Pancreas (tissue), 10 donors: ENCODE results near the gene PAX5. TPM values are rescaled to one million over a fixed set of nuclear protein-coding genes. Genes with fewer than 3 reads are reported as not detected.

Experiments used
- ATAC-seq, 4 donors: fragments of 200-7000 bp; cut with Tn5 transposase; one replicate each; pipeline versions ENCODE4 v1.8.0 to v1.9.1; 2020; ENCODE audit warnings: mild to moderate bottlenecking in 4 of 4, moderate library complexity in 4 of 4
- DNase-seq, 6 donors: peaks; one replicate each; pipeline ENCODE4 v3.0.0-alpha.2; 2020
- FAIRE-seq: peaks from 2 replicates; lab custom pipeline; 2012; peaks lifted over from hg19 to GRCh38; lab: Jason Lieb, UNC
- H3K27ac ChIP-seq, 4 donors: fragments of 200-600 bp; sonication (generic); 1 replicate in 3 of 4; 2 replicates in 1 of 4; pipeline versions ENCODE4 v1.5.0 to v1.8.0; 2020
- H3K27me3 ChIP-seq, 4 donors: fragments of 200-600 bp; one replicate each; pipeline ENCODE4 v1.8.0; 2021
- H3K36me3 ChIP-seq, 3 donors: fragments of 200-600 bp; sonication (generic) in 1 of 3; one replicate each; pipeline versions ENCODE4 v1.5.0 to v1.8.0; 2020 to 2021
- H3K4me1 ChIP-seq, 3 donors: fragments of 200-600 bp; one replicate each; pipeline ENCODE4 v1.8.0; 2021
- H3K4me3 ChIP-seq, 4 donors: fragments of 200-600 bp; sonication (generic) in 2 of 4; one replicate each; pipeline versions ENCODE4 v1.5.0 to v1.8.0; 2020 to 2021
- H3K9me3 ChIP-seq, 4 donors: fragments of 200-600 bp; one replicate each; pipeline ENCODE4 v1.8.0; 2021
- WGBS, 2 donors: extraction: QIAGEN DNeasy Blood & Tissue Kit; methylation state at CpG; one replicate each; pipeline ENCODE4 v1.1.7; 2013; 5-methylcytosine and 5-hydroxymethylcytosine counted together
- intact Hi-C, 3 donors: fragments of 100-400 bp; cut with DNase I; formaldehyde crosslinking; loops; one replicate each; pipeline versions ENCODE4 v1.11.1 to v1.14.2; 2022
- polyA plus RNA-seq, 2 donors: library from polyadenylated mRNA; stranded (reverse); fragments of 200-250 nt; gene quantifications; one replicate each; pipeline ENCODE4 v1.2.3, GENCODE V29; 2013
- total RNA-seq, 6 donors: library from RNA; stranded (reverse); fragmentation: NEBNext Ultra II Directional in 4 of 6; extraction: Animal tissue kit (Norgen Biotek cat#: 25700) in 4 of 6; gene quantifications; one replicate each; pipeline versions ENCODE4 v1.2.1 to v1.2.4, GENCODE V29; 2021 to 2023
- TF ChIP-seq, protein P1 (sequence below), 4 donors: fragments of 200-600 bp; sonication (generic) in 3 of 4; IDR thresholded peaks; one replicate each; pipeline versions ENCODE4 v1.5.0 to v1.8.0; 2021; ENCODE audit warnings: antibody characterized with exemption in 4 of 4
- donor health status: healthy with polysubstance abuse.
- donor health status: DM: no; HTN: no; CAD: no; lungs with moderate emphysema.
- donor health status: DM: no; HTN: no; CAD: no.
- donor health status: control.
- donor health status: control.
- donor health status: Bipolar disorder and iron deficiency.
- donor health status: DM: yes; HTN: yes; CAD: no.
- donor health status: DM: no; HTN: no; CAD: no.
- donor health status: DM: no; HTN: no; CAD: no.
- donor health status: DM: yes; HTN: yes; CAD: no.

Gene PAX5
- total and polyA plus RNA-seq, 8 donors = under 0.01 to 0.35 (median 0.28) TPM; not detected in 1

DNA sequence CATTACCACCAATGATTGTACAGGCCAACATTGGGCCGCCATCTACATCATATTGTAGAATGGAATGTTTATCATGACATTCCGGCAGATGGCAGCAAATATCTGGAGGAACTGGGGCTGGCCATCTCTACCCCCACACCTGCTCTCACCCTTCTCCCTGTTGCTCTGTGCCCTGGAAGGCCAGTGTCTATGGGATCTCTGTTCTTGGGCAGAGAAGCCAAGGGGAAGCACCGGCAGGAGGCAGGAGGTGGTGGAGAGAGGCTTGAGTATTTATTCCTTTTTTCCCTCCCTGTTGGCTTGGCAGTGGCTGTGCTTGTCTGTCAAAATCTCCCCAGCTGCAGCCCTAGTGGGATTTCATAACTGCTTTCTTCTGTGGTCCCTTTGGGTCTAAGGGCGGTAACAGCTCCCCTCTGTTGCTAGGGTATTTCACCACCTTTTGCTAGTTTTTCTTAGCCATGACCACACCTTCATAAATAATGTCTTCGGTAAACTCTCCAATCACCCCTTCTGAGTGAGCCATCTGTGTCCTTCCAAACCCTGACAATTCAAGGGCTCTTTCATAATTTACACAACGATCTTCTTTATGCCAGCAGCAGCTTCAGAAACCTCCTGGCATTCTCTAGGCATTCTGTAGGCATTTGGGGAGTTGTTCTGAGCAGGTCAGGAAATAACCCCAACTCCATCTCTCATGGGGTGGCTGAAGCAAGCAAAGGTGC lies 235.6 kb downstream of the PAX5 start:
- no peak for ATAC-seq

DNA sequence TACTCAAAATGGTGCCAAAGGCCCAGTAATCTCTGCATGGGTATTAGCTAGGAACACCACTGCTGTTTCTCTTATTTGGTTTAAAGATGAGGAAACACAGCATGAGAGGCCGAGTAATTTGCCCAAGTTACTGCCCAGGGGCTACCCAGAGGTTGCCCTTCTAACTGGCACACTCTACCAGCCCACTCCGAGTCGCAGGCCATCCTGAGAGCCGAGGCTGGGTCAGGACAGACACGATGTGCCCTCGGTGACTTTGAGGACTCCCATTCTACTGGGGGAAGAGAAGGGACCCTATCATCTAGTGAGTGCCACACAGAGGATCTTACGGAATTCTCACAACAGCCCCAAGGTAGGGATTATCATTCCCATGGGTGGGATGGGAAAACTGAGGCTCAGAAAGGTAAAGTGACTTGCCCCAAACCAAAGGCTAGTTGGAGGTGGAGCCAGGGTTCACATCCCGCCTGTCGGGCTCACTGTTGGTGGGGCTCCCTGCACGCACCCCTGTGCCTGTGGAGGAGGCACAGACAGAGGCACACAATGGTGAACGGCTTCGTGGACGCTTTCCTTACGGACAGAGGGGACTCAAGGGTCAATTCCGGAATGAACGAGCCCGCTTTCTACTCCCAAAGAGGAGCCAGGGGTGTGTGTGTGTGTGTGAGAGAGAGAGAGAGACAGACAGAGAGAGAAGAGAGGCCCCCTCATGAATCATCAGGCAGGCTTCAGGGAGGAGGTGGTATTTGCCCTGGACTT lies 236.4 kb downstream of the PAX5 start:
- no peaks in the 10 kb centered on the region for H3K9me3 ChIP-seq
- H3K4me1 ChIP-seq = no peaks in the 10 kb centered on the region
- TF ChIP-seq, protein P1, sequence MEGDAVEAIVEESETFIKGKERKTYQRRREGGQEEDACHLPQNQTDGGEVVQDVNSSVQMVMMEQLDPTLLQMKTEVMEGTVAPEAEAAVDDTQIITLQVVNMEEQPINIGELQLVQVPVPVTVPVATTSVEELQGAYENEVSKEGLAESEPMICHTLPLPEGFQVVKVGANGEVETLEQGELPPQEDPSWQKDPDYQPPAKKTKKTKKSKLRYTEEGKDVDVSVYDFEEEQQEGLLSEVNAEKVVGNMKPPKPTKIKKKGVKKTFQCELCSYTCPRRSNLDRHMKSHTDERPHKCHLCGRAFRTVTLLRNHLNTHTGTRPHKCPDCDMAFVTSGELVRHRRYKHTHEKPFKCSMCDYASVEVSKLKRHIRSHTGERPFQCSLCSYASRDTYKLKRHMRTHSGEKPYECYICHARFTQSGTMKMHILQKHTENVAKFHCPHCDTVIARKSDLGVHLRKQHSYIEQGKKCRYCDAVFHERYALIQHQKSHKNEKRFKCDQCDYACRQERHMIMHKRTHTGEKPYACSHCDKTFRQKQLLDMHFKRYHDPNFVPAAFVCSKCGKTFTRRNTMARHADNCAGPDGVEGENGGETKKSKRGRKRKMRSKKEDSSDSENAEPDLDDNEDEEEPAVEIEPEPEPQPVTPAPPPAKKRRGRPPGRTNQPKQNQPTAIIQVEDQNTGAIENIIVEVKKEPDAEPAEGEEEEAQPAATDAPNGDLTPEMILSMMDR (IDR thresholded peaks at IDR 0.05) = no peak
- FAIRE-seq (no peak), ATAC-seq (no peak), DNase-seq (no peak)
- intact Hi-C loops = no loop called here
- WGBS, 2 donors = 75 to 78% methylated on average over 17 of the region's 17 CpGs
- no peaks in the 10 kb centered on the region for H3K36me3 ChIP-seq
- no peaks in the 10 kb centered on the region for H3K27me3 ChIP-seq
- no peak overlapping the region for H3K4me3 ChIP-seq
- H3K27ac ChIP-seq = no peak overlapping the region

More for the DNA sequence above, 235.6 kb downstream of the PAX5 start:
- DNase-seq = no peak
- Histone ChIP-seq H3K4me3 (no peak overlapping the region), H3K36me3 (no peaks in the 10 kb centered on the region), H3K27ac (no peak overlapping the region), H3K27me3 (no peaks in the 10 kb centered on the region), H3K4me1 (no peaks in the 10 kb centered on the region), H3K9me3 (no peaks in the 10 kb centered on the region)
- intact Hi-C loops = no loop called here
- no peak for FAIRE-seq
- WGBS, 2 donors = 64 to 73% methylated on average over 6 of the region's 6 CpGs
- TF ChIP-seq, protein P1 (IDR thresholded peaks at IDR 0.05) = no peak

GRCh38 chr9:36796671-36797419 lies 237.2 kb downstream of the PAX5 start:
- no peaks in the 10 kb centered on the region for H3K9me3 ChIP-seq
- intact Hi-C loops = no loop called here
- no peak overlapping the region for H3K27ac ChIP-seq
- no peaks in the 10 kb centered on the region for H3K4me1 ChIP-seq
- 53 to 79% methylated on average over 5 of the region's 5 CpGs for WGBS, 2 donors
- DNase-seq (no peak), ATAC-seq (no peak), FAIRE-seq (no peak)
- H3K4me3 ChIP-seq = no peak overlapping the region
- TF ChIP-seq, protein P1 (IDR thresholded peaks at IDR 0.05) = no peak
- H3K36me3 ChIP-seq = no peaks in the 10 kb centered on the region
- no peaks in the 10 kb centered on the region for H3K27me3 ChIP-seq

GRCh38 chr9:36794461-36794860 lies 239.6 kb downstream of the PAX5 start:
- no peak for FAIRE-seq
- no peak for ATAC-seq
- Histone ChIP-seq H3K27ac (no peak overlapping the region), H3K4me3 (no peak overlapping the region), H3K9me3 (no peaks in the 10 kb centered on the region), H3K4me1 (no peaks in the 10 kb centered on the region), H3K36me3 (no peaks in the 10 kb centered on the region), H3K27me3 (no peaks in the 10 kb centered on the region)
- WGBS, 2 donors = 49 to 54% methylated on average over 5 of the region's 5 CpGs
- no peak for DNase-seq
- intact Hi-C loops = no loop called here
- TF ChIP-seq, protein P1 (IDR thresholded peaks at IDR 0.05) = no peak
